Activated CD8-positive, alpha-beta memory T cell treated with anti-CD3 and anti-CD28 coated beads, Interleukin-2, amount 50 U/mL, for 4 hours (primary cell): ENCODE data around the gene ATG7.
"Not testable (repeated sequence)": the region's sequence is repeated elsewhere in the genome, so short reads cannot be mapped to it uniquely, and the experiment has no call there.

Experiments
- DNase-seq: peaks from one replicate; pipeline ENCODE4 v3.0.0-alpha.2; 2020

The ATG7 gene

DNA sequence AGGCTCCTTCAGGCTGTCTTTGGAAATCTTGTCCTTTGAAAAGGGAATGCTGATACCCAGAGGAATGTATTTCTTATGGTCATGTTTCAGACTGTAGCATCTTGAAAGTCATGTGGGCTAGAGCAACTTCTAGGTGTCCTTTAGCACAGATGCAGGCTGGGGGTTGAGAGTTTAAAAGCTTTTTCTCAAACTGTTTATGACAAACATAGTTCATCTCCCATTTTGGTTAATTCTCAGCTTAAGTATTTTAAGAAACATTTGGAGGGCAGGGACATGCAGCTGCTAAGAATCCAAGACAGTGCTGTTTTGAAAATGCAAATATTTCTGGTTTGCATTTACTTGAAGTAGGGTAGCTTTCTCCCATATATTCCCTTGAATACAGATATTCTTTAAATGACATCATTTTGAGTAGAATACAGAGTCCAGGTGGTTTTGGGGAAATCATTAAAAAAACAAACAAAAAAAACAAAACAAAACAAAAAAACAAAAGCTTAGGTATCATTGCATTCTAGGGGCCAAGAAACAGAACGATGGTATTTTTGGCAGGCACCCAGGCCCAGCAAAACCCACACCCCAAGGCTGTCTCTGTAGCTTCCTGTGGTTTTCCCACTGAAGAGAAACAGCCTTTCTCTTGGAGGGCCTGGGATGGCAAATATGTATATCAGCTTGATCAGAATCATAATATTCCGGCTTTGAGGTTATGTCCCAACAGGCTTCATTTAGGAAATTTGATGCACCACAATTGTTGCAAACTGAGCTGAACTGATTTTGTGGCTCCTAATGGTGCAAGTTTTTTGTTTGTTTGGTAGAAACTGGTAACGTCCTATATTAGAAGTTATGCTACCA, 120.0 kb downstream of the ATG7 start:
- no peak for DNase-seq

DNA sequence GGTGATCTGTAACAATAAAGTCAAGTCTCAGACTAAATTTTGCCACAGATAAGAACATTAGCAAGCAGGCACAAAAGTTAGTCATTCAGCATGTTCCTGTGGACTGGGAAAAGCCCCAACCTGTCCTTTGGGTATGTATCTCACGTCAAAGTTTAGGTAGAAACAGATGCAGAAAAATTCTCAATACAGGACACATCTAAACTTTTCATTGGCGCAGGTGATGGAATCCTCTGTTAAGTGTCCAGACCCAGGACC, 120.6 kb downstream of the ATG7 start:
- no peak for DNase-seq

DNA sequence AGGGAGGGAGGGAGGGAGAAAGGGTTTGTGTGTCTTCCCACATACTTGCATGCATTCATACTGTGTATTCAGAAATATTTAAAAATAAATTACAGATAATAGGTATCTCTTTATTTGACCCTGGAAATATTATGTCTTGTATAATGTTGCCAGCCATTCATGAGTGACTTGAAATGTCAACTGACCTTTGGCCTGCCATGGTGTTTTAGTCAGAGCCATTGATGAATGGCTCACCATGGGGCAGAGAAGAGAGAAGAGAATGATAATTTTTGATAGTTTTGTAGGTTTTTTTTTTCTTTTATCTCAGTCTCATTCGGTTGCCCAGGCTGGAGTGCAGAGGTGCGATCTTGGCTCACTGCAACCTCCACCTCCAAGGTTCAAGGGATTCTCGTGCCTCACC, 121.2 kb downstream of the ATG7 start:
- no peak for DNase-seq

DNA sequence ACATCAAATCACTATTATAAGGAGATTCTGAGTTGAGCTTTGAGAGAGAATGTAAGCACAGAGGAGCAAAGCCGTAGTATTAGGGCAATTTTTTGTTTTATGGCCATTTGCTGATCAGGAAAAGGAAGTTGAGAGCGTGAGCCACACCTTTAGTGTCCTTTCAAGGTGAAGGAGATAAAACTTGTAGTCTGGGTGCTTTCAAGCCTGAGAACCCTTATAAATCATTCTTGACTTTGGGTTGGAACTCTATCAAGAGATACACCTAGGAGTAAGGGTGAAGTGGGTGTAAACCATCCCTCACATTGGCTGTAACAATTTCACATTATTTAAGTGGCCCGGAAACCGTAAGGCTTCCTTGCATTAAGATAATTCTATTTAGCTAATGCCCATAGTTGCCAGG, 122.2 kb downstream of the ATG7 start:
- DNase-seq: no peak

DNA sequence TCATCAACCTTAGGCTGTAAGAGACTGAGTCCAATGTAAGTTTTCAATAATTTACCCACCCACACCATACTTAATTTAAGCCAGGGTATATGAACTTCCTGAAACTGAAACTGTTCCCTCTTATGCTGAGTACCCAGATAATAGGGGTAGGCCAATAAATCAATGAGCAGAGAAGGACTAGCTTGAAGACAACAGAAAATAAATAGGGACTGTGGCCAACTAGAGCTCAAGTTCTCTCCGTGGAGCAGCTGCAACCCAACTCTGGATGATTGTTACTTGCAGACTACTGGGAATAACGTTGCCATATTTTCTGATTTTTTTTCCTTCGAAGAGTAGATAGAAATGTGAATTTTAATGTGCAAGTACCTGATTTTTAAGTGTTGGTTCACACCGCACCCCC, 128.0 kb downstream of the ATG7 start:
- no peak for DNase-seq

DNA sequence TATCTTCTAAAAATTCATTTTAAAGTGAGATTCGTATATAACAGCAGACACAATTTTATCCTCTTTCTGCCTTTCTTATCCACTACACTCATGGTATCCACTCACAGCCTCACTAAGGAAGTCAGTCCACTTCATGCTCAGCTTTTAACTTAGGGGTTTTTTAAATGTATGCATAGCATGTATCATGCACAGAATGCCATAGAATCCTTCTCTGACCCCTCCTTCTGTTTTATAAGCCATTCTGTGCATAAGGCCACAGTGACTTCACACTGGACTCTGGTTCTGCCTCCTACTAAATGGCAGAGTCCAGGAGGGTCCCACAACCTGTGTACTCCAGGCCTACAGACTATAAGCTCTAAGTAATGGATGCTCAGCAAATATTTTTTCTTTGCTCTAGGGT, 129.2 kb downstream of the ATG7 start:
- DNase-seq: no peak

DNA sequence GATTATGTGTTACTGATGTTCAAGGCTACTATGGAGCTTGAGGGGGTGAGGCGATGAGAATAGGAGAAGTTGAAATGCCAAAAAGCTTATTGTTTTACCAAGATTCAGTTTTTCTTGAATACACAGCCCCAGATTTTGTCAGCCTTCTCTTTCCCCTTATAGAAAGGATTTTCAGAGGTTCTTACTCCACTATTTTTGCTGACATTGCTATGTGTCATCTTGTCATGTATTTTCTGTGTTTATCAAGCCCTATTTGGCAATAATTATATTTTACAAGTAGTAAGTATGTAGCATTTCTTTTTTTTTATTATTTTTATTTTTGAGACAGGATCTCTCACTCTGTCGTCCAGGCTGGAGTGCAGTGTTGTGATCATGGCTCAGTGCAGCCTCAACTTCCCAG, 133.1 kb downstream of the ATG7 start:
- no peak for DNase-seq

DNA sequence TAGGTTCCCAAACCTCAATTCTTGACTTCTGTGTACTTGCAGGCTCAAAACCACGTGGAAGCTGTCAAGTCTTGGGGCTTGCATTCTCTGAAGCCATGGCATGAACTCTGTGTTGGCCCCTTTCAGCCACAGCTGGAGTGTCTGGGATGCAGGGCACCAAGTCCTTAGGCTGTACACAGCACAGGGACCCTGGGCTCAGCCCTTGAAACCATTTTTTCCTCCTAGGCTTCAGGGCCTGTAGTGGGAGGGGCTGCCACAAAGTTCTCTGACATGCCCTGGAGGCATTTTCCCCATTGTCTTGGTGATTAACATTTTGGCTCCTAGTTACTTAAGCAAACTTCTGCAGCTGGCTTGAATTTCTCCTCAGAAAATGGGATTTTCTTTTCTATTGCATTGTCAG, 135.4 kb downstream of the ATG7 start:
- DNase-seq: no peak

DNA sequence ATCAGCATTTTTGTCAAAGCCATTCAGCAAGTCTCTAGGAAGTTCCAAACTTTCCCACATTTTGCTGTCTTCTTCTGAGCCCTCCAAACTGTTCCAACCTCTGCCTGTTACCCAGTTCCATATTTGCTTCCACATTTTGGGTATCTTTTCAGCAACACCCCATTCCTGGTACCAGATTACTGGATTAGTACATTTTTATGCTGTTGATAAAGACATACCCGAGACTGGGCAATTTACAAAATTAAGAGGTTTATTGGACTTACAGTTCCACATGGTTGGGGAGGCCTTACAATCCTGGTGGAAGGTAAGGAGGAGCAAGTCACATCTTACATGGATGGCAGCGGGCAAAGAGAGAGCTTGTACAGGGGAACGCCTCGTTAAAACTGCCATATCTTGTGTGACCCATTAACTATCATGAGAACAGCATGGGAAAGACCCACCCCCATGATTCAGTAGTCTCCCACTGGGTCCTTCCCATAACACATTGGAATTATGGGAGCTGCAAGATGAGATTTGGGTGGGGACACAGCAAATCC, 136.2 kb downstream of the ATG7 start:
- DNase-seq: not testable (repeated sequence)

DNA sequence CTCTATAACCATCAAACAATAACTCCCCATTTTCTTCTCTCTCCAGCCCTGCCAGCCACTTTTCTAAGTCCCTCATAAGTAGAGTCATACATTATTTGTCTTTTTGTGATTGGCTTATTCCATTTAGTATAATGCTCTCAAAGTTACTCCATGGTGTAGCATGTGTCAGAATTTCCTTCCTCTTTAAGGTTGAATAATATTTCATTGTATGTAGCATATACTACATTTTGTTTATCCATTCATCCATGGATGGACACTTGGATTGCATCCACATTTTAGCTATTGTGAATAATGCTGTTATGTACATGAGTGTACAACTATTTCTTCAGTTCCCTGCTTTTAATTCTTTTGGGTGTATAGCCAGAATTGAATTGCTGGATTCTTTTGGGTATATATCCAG, 138.4 kb downstream of the ATG7 start:
- no peak for DNase-seq

DNA sequence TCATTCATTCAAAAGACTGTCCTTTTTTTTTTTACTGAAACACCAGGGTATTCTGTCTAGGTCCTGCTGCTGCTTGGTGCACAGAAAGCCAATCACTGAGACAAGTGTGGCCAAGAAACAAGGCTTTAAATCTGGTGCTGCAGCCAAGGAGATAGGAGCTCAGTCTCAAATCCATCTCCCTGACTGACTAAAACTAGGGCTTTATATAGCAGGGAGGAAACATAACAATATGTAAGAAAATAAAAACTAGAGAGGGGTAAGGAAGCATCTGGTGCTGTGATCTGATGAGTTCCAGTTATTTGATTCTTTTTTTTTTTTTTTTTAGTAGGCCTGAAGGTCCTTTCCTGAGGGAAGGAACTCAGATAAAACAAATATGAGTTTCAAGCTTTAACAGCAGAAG, 139.8 kb downstream of the ATG7 start:
- DNase-seq: no peak

DNA sequence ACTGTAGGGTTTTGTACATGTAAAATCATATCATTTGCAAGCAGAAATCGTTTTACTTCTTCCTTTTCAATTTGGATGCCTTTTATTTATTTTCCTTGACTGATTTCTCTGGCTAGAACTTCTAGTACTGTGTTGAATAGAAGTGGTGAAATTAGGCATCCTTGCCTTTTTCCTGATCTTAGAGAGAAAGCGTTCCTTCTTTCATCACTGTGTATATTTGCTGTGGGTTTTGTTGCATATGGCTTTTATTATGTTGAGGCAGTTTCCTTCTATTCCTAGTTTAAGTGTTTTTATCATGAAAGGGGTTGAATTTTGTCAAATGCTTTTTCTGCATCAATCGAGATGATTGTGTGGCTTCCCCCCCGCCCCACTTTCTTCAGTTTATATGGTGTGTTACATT, 140.9 kb downstream of the ATG7 start:
- DNase-seq: no peak

DNA sequence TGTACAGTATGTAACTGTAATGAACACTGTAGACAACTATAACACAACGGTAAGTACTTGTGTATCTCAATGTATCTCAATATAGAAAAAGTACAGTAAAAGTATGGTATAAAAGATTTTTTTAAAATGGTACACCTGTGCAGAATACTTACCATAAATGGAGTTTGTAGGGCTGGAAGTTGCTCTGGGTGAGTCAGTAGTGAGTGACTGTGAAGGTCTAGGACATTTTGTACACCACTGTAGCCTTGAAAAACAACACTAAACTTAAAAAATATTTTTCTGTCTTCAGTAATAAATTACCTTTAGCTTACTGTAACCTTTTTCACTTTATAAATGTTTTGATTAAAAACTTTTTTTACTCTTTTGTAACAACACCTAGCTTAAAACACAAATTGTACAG, 142.9 kb downstream of the ATG7 start:
- DNase-seq: no peak

DNA sequence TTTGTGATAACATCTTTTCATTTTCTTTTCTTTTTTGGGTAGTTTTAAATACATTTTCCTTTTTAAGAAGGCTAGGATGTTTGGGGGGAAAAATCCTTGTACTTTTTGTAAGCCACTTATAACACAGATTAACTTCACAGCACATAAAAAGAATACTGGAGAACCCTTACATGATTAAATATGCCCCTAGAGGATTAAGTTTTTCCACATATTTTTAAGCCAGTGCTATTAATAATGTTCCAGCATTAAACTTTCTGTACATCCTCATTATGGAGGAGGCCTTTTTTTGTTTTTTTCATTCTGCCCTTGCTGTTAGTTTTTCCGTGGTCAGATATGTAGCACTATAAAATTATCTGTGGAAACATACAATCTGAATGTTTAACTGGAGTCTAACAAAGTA, 147.9 kb downstream of the ATG7 start:
- DNase-seq: no peak

DNA sequence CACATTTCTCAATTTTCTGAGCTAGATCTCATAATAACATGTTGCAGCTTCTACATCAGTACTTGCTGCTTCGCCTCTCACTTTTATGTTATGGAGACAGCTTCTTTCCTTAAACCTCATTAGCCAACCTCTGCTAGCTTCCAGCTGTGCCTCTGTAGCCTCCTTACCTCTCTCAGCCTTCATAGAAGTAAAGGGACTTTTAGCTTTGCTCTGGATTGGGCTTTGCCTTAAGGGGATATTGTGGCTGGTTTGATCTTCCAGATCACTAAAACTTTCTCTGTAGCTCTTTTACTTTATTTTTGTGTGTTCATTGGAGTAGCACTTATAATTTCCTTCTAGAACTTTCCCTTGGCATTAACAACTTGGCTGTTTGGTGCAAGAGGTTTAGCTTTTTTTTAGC, 150.1 kb downstream of the ATG7 start:
- DNase-seq: no peak

DNA sequence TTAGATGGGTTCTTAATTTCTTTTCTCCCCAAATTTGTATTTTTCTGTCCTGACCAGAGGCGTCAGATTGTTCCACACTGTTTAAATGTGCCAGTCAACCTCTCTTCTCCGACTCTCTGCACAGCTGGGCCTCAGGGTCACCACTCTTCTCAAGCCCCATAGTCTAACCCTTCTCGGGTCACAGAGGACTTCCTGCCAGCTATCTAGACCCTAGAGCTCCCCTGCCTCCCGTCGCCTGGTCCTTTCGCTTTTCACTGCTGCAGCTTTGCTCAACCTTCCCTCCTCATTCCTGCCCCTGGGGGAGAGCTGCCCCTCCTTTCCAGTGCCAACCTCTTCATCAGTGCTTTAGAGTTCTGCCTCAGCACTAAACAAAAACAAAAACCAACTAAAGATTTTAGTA, 151.7 kb downstream of the ATG7 start:
- no peak for DNase-seq

DNA sequence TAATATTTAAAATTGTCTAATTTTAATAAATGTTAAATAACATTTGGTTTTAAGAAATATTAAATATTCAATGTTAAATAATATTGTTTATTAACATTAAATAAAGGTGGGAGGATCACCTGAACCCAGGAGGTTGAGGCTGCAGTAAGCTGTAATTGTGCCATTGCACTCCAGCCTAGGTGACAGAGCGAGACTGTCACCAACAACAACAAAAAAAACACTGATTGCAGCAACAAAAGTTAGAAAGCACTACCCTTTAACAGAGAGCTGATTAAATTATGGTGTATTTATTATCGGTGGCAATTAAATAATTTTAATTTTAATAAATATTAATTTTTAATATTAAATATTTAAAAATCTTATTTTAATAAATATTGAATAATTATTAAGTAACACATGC, 152.1 kb downstream of the ATG7 start:
- no peak for DNase-seq

DNA sequence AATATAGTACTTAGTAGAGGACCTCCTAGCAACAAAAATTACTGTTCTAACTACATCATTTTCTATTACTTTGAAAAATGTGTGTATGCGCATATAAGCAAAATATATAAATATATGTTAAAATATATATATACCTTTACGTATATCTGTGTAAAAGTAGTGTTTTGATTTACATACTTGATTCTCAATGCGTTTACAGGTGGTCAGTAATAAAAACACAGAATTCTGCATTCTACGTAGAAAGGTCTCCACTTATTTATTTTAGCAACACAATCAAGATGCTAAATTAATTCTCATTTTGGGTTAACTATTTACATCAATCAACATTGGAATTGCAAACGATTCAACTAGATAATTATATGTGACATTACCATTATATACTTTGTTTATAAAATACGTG, 158.0 kb downstream of the ATG7 start:
- DNase-seq: no peak

DNA sequence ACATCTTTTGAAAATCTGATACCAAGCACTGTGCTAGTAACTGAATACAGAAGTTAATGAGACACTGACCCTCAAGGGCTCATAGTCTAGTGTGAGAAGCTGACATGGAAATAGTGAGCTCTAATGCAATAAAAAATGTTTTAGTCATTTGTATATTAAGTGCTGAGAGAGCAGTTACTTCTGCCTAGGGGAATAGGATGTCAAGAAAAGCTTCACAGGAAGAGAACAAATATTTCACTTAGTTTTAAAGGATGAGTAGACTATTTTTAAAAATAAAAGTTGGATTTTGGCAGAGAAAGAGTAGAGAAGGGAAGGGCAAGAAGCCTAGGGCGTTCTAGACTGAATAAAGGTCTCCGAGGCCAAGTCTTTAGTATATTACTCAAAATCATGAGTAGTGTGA, 158.4 kb downstream of the ATG7 start:
- DNase-seq: no peak

DNA sequence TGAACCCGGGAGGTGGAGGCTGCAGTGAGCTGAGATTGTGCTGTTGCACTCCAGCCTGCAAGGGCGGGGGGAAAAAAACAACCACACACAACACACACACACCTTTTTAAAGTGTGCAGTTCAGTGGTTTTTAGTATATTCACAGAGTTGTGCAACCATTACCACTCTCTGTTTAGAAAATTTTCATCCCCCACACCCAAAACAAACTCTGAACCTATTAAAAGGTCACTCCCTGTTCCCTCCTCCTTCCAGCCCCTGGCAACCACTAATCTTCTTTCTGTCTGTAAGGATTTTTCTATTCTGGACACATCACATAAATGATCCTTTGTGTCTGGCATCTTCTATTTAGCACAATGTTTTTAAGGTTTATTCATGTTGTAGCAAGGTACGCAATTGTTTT, 159.1 kb downstream of the ATG7 start:
- no peak for DNase-seq

DNA sequence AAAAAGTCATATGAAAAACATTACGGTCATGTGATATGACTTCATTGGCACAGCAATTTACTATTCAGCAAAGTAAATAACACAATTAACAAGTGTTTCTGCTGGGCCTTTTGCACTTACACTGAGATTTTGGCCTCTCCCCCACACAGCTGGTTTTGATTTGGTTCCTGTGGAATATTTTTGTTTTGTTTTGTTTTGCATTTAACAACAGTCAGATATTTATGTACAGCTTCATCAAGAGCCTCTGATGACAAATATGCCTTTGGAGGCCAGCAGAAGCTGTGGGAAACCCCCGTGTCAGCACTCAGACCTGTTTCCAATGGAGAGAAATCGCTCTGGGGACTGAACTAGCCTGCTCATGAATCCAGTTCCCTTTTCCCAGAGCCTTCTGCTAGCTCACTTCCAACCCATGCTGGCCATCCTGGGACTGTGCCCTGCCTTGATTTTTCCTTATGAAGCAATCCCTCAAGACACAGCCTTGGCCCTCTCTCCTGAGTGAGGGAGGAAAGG, 161.9 kb downstream of the ATG7 start:
- DNase-seq: no peak

DNA sequence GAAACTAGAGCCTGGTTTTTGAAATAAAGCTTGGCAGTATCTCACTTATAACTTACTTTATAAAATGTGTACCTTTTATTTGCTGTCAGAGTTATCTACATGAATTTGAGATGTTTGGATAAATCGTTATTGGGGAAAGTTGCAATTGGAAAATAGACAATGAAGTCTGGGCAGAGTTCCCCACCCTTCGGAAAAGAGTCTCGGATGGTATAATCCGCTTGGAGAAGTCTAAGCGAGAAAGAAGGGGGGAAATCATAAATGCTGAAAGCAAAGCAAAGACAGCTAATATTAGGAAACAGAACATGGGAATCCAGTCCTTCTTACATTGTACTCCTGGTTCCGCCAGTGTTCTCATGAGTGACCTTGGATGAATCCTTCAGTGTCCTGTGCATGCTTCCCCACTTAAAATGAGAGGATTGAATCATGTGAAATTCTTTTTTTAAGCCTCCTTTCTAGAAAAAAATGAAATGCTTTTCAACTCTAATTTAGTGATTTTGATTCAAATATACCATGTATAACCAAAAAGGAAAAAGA, 162.4 kb downstream of the ATG7 start:
- DNase-seq: no peak

DNA sequence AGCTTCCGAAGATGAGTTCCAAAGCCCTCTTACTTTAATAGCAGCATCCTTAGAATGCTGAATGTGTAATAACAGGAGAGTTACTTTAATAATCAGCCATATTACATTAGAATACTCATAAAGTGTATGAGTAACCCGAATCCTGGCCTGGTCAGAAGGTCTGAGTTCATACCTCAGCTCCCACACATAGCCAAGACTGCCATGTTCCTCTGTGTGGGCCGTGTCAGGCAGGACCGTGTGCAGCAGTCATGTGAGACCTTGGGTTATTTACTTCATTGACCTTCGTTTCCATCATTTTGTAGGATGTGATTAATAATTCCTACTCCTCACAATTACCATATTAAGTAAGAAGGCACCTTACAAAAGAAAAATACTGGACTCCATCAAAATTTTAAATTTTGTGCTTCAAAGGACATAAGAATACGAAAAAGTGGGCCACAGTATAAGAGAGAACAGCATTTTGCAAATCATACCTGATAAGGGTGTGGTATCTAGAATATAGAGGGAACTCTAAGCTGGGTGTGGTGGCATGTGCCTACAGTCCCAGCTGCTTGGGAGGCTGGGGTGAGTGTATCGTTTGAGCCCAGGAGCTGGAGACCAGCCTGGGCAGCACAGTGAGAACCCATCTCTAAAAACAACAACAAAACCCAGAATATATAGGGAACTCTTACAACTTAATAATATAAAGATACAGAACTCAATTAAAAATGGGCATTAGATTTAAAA, 163.4 kb downstream of the ATG7 start:
- DNase-seq: no peak

DNA sequence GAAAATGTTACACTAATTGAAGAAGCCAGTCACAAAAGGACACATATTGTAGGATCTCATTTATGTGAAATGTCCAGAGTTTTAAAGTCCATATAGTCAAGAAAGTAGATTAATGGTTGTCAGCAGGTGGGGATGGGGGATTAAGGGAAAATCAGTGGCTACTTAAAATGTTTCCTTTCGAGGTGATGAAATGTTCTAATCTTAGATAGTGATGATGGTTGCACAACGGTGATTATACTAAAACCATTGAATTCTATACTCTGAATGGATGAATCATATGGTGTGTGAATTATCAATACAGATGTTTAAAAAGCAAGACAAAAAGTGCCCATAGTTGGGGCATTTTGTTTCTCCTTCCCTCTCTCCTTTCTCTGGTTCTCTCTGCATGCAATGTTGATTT, 164.6 kb downstream of the ATG7 start:
- no peak for DNase-seq
